Loucy (cell line): ENCODE data around the gene ARHGAP26.

Experiments
- EZH2phosphoT487 ChIP-seq: fragments of 200-600 bp; IDR thresholded peaks from 2 replicates; pipeline ENCODE4 v1.6.1; 2018; ENCODE audit warnings: antibody characterized with exemption, mild to moderate bottlenecking, moderate library complexity, borderline replicate concordance
- TF ChIP-seq, protein P1 (sequence below): fragments of 200-600 bp; sonication (generic); conservative IDR thresholded peaks from 2 replicates; pipeline ENCODE4 v1.5.1; 2014; ENCODE audit warnings: mild to moderate bottlenecking, antibody characterized with exemption, low read length

DNA sequence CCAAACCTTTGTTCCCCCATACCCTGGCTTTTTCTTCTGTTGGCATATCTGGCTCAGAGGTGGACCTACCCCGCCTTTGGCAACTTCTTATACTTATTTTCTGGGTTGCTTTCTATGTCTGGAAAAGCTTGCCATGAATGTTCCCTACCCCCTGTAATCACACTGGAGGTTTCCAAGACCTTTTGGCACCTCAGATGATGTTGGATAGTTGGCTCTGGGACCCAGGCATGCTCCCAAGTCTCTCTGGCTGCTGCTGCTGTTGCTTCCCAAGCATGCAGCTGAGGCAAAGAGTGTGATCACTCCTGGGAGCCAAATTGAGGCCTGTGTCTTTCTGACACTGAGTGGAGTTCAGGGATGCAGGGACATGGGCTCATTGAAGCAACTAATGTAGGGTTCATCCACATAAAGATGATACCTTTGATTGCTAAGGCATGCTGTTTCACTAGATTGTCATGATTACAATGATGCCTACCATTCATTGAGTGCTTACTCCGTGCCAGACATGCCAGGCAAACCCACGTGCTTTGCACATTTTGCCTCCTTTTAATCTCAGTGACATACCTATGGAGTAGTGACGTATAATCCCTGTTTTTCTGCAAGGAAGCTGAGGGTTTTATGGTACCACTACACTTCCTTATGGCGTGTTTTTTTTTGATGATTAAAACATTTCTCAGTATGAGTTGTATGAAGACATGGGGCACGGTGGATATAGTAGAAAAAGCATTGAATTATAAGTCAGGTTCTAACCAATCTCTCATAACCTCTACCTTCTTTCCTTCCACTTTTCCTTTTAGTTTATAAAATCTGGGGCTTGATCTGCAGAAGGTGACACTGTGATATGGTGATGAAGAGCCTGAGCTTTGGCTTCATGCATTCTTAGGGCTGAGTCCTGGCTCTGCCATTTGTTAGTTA, 73.1 kb downstream of the ARHGAP26 start:
- TF ChIP-seq, protein P1, sequence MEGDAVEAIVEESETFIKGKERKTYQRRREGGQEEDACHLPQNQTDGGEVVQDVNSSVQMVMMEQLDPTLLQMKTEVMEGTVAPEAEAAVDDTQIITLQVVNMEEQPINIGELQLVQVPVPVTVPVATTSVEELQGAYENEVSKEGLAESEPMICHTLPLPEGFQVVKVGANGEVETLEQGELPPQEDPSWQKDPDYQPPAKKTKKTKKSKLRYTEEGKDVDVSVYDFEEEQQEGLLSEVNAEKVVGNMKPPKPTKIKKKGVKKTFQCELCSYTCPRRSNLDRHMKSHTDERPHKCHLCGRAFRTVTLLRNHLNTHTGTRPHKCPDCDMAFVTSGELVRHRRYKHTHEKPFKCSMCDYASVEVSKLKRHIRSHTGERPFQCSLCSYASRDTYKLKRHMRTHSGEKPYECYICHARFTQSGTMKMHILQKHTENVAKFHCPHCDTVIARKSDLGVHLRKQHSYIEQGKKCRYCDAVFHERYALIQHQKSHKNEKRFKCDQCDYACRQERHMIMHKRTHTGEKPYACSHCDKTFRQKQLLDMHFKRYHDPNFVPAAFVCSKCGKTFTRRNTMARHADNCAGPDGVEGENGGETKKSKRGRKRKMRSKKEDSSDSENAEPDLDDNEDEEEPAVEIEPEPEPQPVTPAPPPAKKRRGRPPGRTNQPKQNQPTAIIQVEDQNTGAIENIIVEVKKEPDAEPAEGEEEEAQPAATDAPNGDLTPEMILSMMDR, result no peak
- no peak for TF ChIP-seq EZH2phosphoT487
